ENCODE measurements around the gene ICAM1. TPM values are rescaled to one million over a fixed set of nuclear protein-coding genes. Genes with fewer than 3 reads are reported as not detected.

ICAM1 gene
- total RNA-seq, 1 experiment from 2014 or later, result 2.3 TPM

DNA sequence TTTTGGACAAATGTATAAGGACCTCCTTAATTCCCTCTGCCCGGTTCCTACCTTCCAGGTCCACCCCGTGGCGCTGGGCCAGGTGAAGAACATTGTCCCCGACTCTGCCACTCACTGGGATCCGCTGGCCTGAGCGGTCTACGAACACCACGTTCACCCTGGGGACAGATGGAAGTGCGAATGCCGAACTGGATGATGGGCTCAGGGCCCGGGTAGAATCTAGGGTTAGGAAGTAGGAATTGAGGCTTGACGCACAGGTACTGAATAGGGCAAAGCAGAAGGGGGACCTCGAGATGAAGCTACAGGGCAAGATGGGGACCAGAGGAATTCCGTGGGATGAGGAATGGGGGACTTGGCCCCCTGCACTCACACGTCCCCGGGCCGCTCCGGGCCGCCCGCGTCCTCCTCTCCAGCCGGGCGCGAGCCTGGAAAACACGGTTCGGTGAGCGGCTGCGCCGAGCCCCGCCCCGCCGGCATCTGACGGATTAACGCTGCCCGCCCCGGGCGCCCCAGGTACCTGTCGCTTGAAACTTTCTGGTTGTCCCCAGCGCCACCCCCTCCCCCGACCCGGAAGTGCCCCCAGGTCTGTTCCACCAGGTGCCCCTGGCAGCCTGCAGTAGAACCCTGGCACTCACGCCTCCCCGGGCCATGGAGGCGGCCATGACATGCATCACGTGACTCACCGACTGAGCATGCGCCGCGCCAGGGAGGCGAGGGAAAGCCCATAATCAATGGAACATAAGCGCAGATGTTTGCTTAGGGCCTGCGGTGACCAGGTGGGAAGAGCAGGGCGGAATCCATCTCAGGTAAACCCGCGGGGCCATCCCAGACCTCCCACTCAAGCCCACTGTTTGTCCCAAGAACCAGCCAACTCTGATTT is 44.7 kb downstream of the ICAM1 start, which contains the start of gene FDX2:
TSS of gene FDX2 (minus strand) at position 681 of the 880 bp plus-strand sequence. CDS start at position 662, 19 bp downstream.
- no peak within 1 kb of the TSS for H3K14ac ChIP-seq (ENCODE audit: insufficient read depth, low read length)
- H3T11ph ChIP-seq (ENCODE audit: low read length), result no peak within 1 kb of the TSS
- no peak within 1 kb of the TSS for H3K56ac ChIP-seq (ENCODE audit: insufficient read length, low read depth, low read length)
- peak; percentile 93 for DNase-seq
- H3K4ac ChIP-seq (ENCODE audit: low read depth, low read length), result no peak within 1 kb of the TSS
- no peak within 1 kb of the TSS for H4K8ac ChIP-seq (replicated peaks; ENCODE audit: insufficient read length, low read depth, low read length)
- peak within 1 kb of the TSS; percentile 87 to 93 for H3K4me3 Mint-ChIP-seq
- no peak within 1 kb of the TSS for H3K23ac ChIP-seq (ENCODE audit: insufficient read length, low read depth, low read length)
- H3K4me2 ChIP-seq (ENCODE audit: insufficient read depth, insufficient read length, low read length), result peak within 1 kb of the TSS; percentile 52
- no peak within 1 kb of the TSS for H3K18ac ChIP-seq (ENCODE audit: insufficient read length, low read depth, low read length)
- H2AFZ ChIP-seq (ENCODE audit: low read length), result no peak within 1 kb of the TSS
- H3K27me3 Mint-ChIP-seq (ENCODE audit: low read depth), result peaks cover 2% of the 10 kb centered on the region
- peak within 1 kb of the TSS; percentile 79 to 94 (median 92) for H3K27ac Mint-ChIP-seq
- peaks cover 13 to 46% (median 26%) of the 10 kb centered on the region in 3 experiments for H3K36me3 Mint-ChIP-seq (ENCODE audit: insufficient read depth in 1 of 3, low read depth in 3 of 3)
- no peaks in the 10 kb centered on the region for H3K9me3 ChIP-seq (ENCODE audit: control insufficient read depth, low read depth, low read length)
- H3K23me2 ChIP-seq (ENCODE audit: insufficient read length, low read depth, low read length, poor library complexity, severe bottlenecking), result peaks cover 3% of the 10 kb centered on the region
- H2BK12ac ChIP-seq (ENCODE audit: insufficient read length, low read depth, low read length), result no peak within 1 kb of the TSS
- no peaks in the 10 kb centered on the region for H4K20me1 ChIP-seq (ENCODE audit: control insufficient read depth, insufficient read depth, insufficient read length)
- peak within 1 kb of the TSS; percentile 67 for H3K9ac ChIP-seq (ENCODE audit: extremely low read depth, insufficient read length, low read length)
- no peak within 1 kb of the TSS for H2AK5ac ChIP-seq (ENCODE audit: insufficient read length, low read length)
- peaks cover 11 to 14% of the 10 kb centered on the region in 2 experiments for H3K4me1 Mint-ChIP-seq
- TF ChIP-seq CTCF (conservative IDR thresholded peaks at IDR 0.05), result no peak
- no peak within 1 kb of the TSS for H4K91ac ChIP-seq (ENCODE audit: insufficient read length, low read depth, low read length)
- H2BK5ac ChIP-seq (ENCODE audit: insufficient read length, low read length), result no peak within 1 kb of the TSS
- no peak within 1 kb of the TSS for H2BK120ac ChIP-seq (ENCODE audit: low read depth, low read length, poor library complexity, severe bottlenecking)
- no CpG with 5 or more reads among the region's 55 CpGs for WGBS (ENCODE audit: extremely low coverage, insufficient read length, low lambda C conversion rate)
- no peak within 1 kb of the TSS for H4K5ac ChIP-seq (ENCODE audit: insufficient read length, low read depth, low read length)
- no peak within 1 kb of the TSS for H2BK15ac ChIP-seq (ENCODE audit: low read depth, low read length)
- no peaks in the 10 kb centered on the region for H3K9me3 Mint-ChIP-seq
- no peak within 1 kb of the TSS for H2BK20ac ChIP-seq (ENCODE audit: low read depth, low read length, poor library complexity, severe bottlenecking)
- no peaks in the 10 kb centered on the region for H3K4me1 ChIP-seq (ENCODE audit: insufficient read depth, low read length)
- no peaks in the 10 kb centered on the region for H3K79me2 ChIP-seq (ENCODE audit: insufficient read depth, low read length)
- no peak within 1 kb of the TSS for H3K27ac ChIP-seq (ENCODE audit: insufficient read length, low read depth, low read length)
- H3K27me3 ChIP-seq (ENCODE audit: insufficient read depth, low read length), result no peaks in the 10 kb centered on the region
- H3K79me1 ChIP-seq (ENCODE audit: insufficient read depth, low read depth, low read length, poor library complexity, severe bottlenecking), result no peaks in the 10 kb centered on the region
